WTC11 (cell line): ENCODE measurements around the gene RTN3. TPM values are rescaled to one million over a fixed set of nuclear protein-coding genes. Genes with fewer than 3 reads are reported as not detected.

Source experiments
- ATAC-seq: fragments of 200-7000 bp; cut with Tn5 transposase; 2 replicates; pipeline ENCODE4 v1.10.0; 2021; ENCODE audit warnings: mild to moderate bottlenecking, moderate library complexity
- CTCF ChIA-PET: fragments of 300-600 bp; sonication (Branson Sonifier 250); formaldehyde crosslinking; loops from one replicate; lab custom pipeline; 2021; ENCODE audit warnings: antibody characterized with exemption; lab: Charles Lee
- POLR2A ChIA-PET: fragments of 350-600 bp; sonication (Branson Sonifier 250); formaldehyde crosslinking; loops from one replicate; lab custom pipeline; 2021; ENCODE audit warnings: antibody characterized with exemption; lab: Charles Lee
- DNase-seq: peaks from one replicate; pipeline ENCODE4 v3.0.0; 2021; ENCODE audit warnings: low spot score
- H3K27ac Mint-ChIP-seq: 2 replicates; pipeline ENCODE4 v1.8.0; 2021; ENCODE audit warnings: mixed read lengths
- H3K27me3 Mint-ChIP-seq: 2 replicates; pipeline ENCODE4 v1.8.0; 2021; ENCODE audit warnings: low read depth, mild to moderate bottlenecking, moderate library complexity, mixed read lengths
- H3K36me3 Mint-ChIP-seq: 2 replicates; pipeline ENCODE4 v1.8.0; 2021; ENCODE audit warnings: mixed read lengths
- H3K4me1 Mint-ChIP-seq: 2 replicates; pipeline ENCODE4 v1.8.0; 2022; ENCODE audit warnings: mixed read lengths
- H3K4me3 Mint-ChIP-seq: 2 replicates; pipeline ENCODE4 v1.8.0; 2021; ENCODE audit warnings: mild to moderate bottlenecking, moderate library complexity, mixed read lengths
- H3K9me3 Mint-ChIP-seq: 2 replicates; pipeline ENCODE4 v1.8.0; 2021; ENCODE audit warnings: mixed read lengths
- ATF1 ChIP-seq: sonication (generic); formaldehyde crosslinking; IDR thresholded peaks from 2 replicates; pipeline ENCODE4 v1.8.1; 2023; ENCODE audit warnings: mild to moderate bottlenecking, moderate library complexity, missing genetic modification reagents
- EMX1 ChIP-seq: fragments of 250-450 bp; sonication (Bioruptor Pico); IDR thresholded peaks from 2 replicates; pipeline ENCODE4 v1.8.0; 2021; ENCODE audit warnings: mild to moderate bottlenecking
- ETV6 ChIP-seq: sonication (generic); formaldehyde crosslinking; IDR thresholded peaks from 2 replicates; pipeline ENCODE4 v1.8.1; 2022; ENCODE audit warnings: mild to moderate bottlenecking, missing genetic modification reagents
- FOXK1 ChIP-seq: sonication (generic); formaldehyde crosslinking; IDR thresholded peaks from 2 replicates; pipeline ENCODE4 v1.8.0; 2022; ENCODE audit warnings: mild to moderate bottlenecking, moderate library complexity, missing genetic modification reagents
- GTF2I ChIP-seq: fragments of 250-450 bp; sonication (Bioruptor Pico); conservative IDR thresholded peaks from 2 replicates; pipeline ENCODE4 v1.4.0; 2021; ENCODE audit warnings: mild to moderate bottlenecking
- HMGA2 ChIP-seq: fragments of 250-450 bp; sonication (Bioruptor Pico); IDR thresholded peaks from 2 replicates; pipeline ENCODE4 v1.4.0; 2021; ENCODE audit warnings: mild to moderate bottlenecking, moderate library complexity
- JAZF1 ChIP-seq: fragments of 250-450 bp; sonication (Bioruptor Pico); IDR thresholded peaks from 2 replicates; pipeline ENCODE4 v1.9.0; 2021; ENCODE audit warnings: moderate library complexity, mild to moderate bottlenecking, inconsistent platforms
- MXD4 ChIP-seq: fragments of 250-450 bp; sonication (Bioruptor Pico); IDR thresholded peaks from 2 replicates; pipeline ENCODE4 v1.8.0; 2021; ENCODE audit warnings: mild to moderate bottlenecking, moderate library complexity, borderline replicate concordance
- MYBL2 ChIP-seq: sonication (generic); formaldehyde crosslinking; IDR thresholded peaks from 2 replicates; pipeline ENCODE4 v1.8.1; 2023; ENCODE audit warnings: mild to moderate bottlenecking, moderate library complexity, missing genetic modification reagents
- NFE2L1 ChIP-seq: sonication (generic); formaldehyde crosslinking; IDR thresholded peaks from 2 replicates; pipeline ENCODE4 v1.8.1; 2023; ENCODE audit warnings: missing genetic modification reagents
- NR2C2 ChIP-seq: sonication (generic); formaldehyde crosslinking; IDR thresholded peaks from 2 replicates; pipeline ENCODE4 v1.8.0; 2022; ENCODE audit warnings: mild to moderate bottlenecking, missing genetic modification reagents
- RORB ChIP-seq: fragments of 250-450 bp; sonication (Bioruptor Pico); IDR thresholded peaks from 2 replicates; pipeline ENCODE4 v1.9.0; 2021; ENCODE audit warnings: mild to moderate bottlenecking
- SMAD4 ChIP-seq: sonication (generic); formaldehyde crosslinking; IDR thresholded peaks from 2 replicates; pipeline ENCODE4 v1.8.0; 2022; ENCODE audit warnings: mild to moderate bottlenecking, missing genetic modification reagents
- SP1 ChIP-seq: sonication (generic); formaldehyde crosslinking; conservative IDR thresholded peaks from 2 replicates; pipeline ENCODE4 v1.8.1; 2022; ENCODE audit warnings: missing genetic modification reagents
- ZBTB21 ChIP-seq: sonication (generic); formaldehyde crosslinking; IDR thresholded peaks from 2 replicates; pipeline ENCODE4 v1.8.1; 2023; ENCODE audit warnings: mild to moderate bottlenecking, missing genetic modification reagents, borderline replicate concordance
- ZNF121 ChIP-seq: sonication (generic); formaldehyde crosslinking; IDR thresholded peaks from 2 replicates; pipeline ENCODE4 v1.8.0; 2023; ENCODE audit warnings: missing genetic modification reagents
- ZNF396 ChIP-seq: fragments of 250-450 bp; sonication (Bioruptor Pico); IDR thresholded peaks from 2 replicates; pipeline ENCODE4 v1.8.0; 2021; ENCODE audit warnings: mild to moderate bottlenecking, moderate library complexity, borderline replicate concordance
- total RNA-seq: library from RNA; stranded (reverse); gene quantifications from 3 replicates; pipeline ENCODE4 v1.2.3, GENCODE V29; 2021
- TF ChIP-seq, protein P1 (sequence below): sonication (generic); formaldehyde crosslinking; IDR thresholded peaks from 2 replicates; pipeline ENCODE4 v1.8.1; 2022; ENCODE audit warnings: mild to moderate bottlenecking, moderate library complexity, missing genetic modification reagents
- TF ChIP-seq, protein P2 (sequence below): sonication (generic); formaldehyde crosslinking; IDR thresholded peaks from 2 replicates; pipeline ENCODE4 v1.8.0; 2022; ENCODE audit warnings: mild to moderate bottlenecking, missing genetic modification reagents
- TF ChIP-seq, protein P3 (sequence below): sonication (generic); formaldehyde crosslinking; IDR thresholded peaks from 2 replicates; pipeline ENCODE4 v1.8.0; 2023; ENCODE audit warnings: missing genetic modification reagents, mild to moderate bottlenecking, borderline replicate concordance
- TF ChIP-seq, protein P4 (sequence below): fragments of 250-450 bp; sonication (Bioruptor Pico); IDR thresholded peaks from 2 replicates; pipeline ENCODE4 v1.9.0; 2021; ENCODE audit warnings: mild to moderate bottlenecking, borderline replicate concordance

The RTN3 gene
- total RNA-seq, 1 experiment from 2014 or later = 159 TPM

DNA sequence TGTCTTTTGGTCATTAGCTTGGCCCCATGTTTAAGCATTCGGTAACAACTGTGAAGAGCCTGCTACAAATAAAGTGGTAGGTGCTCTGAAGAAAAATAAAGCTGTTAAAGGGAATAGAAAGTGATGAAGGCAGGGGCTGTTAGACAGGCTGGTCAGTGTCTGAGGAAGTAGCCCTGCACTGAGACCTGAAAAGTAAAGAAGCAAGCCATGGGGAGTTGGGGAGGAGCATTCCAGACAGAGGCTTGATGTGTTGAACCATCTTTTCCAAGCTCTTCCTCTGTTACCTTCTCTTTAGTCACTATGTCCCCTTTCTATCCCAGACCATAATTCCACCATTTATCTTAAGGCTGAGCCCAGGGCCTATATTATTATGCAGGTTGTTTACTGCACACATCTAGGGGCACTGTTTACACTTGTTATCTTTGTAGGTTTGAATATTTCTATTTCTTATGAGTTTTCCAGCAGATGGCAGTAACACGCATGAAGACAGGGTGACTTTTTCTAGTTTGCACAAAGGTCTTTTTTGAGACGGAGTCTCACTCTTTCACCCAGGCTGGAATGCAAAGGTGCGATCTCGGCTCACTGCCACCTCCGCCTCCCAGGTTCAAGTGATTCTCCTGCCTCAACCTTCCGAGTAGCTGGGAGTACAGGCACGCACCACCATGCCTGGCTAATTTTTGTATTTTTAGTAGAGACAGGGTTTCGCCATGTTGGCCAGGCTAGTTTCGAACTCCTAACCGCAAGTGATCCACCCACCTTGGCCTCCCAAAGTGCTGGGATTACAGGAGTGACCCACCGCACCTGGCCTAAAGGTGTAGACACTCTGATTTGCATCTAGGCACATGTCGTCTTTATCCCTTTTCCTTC lies 64.2 kb downstream of the RTN3 start:
- Mint-ChIP-seq H3K27ac (peak overlapping the region; percentile 79), H3K4me3 (no peak overlapping the region), H3K27me3 (no peaks in the 10 kb centered on the region), H3K4me1 (peaks cover 19% of the 10 kb centered on the region), H3K9me3 (no peaks in the 10 kb centered on the region), H3K36me3 (peaks cover 9% of the 10 kb centered on the region; the same call in 1 of the 2 replicates)
- ChIA-PET CTCF (interaction anchor here (0.5 to 1.7 kb wide), 5 partner anchors 10 to 189 kb away, joined by 3 to 7 read pairs (median 3); no protein-coding TSS in a partner anchor), POLR2A (no interaction called here)
- ATAC-seq (no peak), DNase-seq (no peak)
- no peak for TF ChIP-seq RORB
- no peak for TF ChIP-seq ZBTB21 (CRISPR knock-in tag)
- TF ChIP-seq, protein P1, sequence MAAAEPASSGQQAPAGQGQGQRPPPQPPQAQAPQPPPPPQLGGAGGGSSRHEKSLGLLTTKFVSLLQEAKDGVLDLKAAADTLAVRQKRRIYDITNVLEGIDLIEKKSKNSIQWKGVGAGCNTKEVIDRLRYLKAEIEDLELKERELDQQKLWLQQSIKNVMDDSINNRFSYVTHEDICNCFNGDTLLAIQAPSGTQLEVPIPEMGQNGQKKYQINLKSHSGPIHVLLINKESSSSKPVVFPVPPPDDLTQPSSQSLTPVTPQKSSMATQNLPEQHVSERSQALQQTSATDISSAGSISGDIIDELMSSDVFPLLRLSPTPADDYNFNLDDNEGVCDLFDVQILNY (CRISPR knock-in tag) = no peak
- TF ChIP-seq GTF2I (CRISPR knock-in tag) = no peak
- TF ChIP-seq SMAD4 = no peak
- no peak for TF ChIP-seq ETV6 (CRISPR knock-in tag)
- TF ChIP-seq EMX1 (CRISPR knock-in tag) = no peak
- no peak for TF ChIP-seq FOXK1 (CRISPR knock-in tag)
- TF ChIP-seq MYBL2 (CRISPR knock-in tag) = no peak
- TF ChIP-seq JAZF1 (CRISPR knock-in tag) = no peak
- TF ChIP-seq ZNF121 (CRISPR knock-in tag) = no peak
- TF ChIP-seq ATF1 = no peak
- TF ChIP-seq, protein P2, sequence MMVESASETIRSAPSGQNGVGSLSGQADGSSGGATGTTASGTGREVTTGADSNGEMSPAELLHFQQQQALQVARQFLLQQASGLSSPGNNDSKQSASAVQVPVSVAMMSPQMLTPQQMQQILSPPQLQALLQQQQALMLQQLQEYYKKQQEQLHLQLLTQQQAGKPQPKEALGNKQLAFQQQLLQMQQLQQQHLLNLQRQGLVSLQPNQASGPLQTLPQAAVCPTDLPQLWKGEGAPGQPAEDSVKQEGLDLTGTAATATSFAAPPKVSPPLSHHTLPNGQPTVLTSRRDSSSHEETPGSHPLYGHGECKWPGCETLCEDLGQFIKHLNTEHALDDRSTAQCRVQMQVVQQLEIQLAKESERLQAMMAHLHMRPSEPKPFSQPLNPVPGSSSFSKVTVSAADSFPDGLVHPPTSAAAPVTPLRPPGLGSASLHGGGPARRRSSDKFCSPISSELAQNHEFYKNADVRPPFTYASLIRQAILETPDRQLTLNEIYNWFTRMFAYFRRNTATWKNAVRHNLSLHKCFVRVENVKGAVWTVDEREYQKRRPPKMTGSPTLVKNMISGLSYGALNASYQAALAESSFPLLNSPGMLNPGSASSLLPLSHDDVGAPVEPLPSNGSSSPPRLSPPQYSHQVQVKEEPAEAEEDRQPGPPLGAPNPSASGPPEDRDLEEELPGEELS (CRISPR knock-in tag) = no peak
- no peak for TF ChIP-seq SP1 (CRISPR knock-in tag)

DNA sequence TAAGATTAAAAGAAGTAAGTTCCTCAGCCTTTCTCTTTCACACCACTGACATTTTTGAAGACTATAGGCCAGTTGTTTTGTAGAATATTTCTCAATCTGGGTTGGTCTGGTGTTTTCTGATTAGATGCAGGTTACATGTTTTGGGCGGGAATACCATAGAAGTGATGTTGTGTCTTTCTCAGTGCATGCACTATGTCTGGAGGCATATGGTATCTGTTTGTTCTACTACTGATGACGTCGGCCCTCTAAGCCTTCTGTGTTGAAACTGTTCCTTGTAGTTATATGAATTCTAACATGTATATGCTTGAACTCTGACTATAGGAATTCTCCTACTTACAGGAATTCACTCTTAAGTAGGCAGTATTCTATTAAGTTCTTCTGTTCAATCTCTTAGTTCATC lies 65.7 kb downstream of the RTN3 start:
- CTCF ChIA-PET = no interaction called here

More for the DNA sequence above, 65.7 kb downstream of the RTN3 start:
- Mint-ChIP-seq H3K4me3 (no peak overlapping the region), H3K9me3 (no peaks in the 10 kb centered on the region), H3K4me1 (peaks cover 19% of the 10 kb centered on the region), H3K36me3 (peaks cover 18% of the 10 kb centered on the region), H3K27ac (peak overlapping the region; percentile 15; the same call in 1 of the 2 replicates), H3K27me3 (no peaks in the 10 kb centered on the region)
- DNase-seq (no peak), ATAC-seq (no peak)
- POLR2A ChIA-PET = no interaction called here
- TF ChIP-seq ZBTB21 (CRISPR knock-in tag) = no peak
- TF ChIP-seq ZNF121 (CRISPR knock-in tag) = no peak
- no peak for TF ChIP-seq HMGA2 (CRISPR knock-in tag)
- TF ChIP-seq, protein P3, sequence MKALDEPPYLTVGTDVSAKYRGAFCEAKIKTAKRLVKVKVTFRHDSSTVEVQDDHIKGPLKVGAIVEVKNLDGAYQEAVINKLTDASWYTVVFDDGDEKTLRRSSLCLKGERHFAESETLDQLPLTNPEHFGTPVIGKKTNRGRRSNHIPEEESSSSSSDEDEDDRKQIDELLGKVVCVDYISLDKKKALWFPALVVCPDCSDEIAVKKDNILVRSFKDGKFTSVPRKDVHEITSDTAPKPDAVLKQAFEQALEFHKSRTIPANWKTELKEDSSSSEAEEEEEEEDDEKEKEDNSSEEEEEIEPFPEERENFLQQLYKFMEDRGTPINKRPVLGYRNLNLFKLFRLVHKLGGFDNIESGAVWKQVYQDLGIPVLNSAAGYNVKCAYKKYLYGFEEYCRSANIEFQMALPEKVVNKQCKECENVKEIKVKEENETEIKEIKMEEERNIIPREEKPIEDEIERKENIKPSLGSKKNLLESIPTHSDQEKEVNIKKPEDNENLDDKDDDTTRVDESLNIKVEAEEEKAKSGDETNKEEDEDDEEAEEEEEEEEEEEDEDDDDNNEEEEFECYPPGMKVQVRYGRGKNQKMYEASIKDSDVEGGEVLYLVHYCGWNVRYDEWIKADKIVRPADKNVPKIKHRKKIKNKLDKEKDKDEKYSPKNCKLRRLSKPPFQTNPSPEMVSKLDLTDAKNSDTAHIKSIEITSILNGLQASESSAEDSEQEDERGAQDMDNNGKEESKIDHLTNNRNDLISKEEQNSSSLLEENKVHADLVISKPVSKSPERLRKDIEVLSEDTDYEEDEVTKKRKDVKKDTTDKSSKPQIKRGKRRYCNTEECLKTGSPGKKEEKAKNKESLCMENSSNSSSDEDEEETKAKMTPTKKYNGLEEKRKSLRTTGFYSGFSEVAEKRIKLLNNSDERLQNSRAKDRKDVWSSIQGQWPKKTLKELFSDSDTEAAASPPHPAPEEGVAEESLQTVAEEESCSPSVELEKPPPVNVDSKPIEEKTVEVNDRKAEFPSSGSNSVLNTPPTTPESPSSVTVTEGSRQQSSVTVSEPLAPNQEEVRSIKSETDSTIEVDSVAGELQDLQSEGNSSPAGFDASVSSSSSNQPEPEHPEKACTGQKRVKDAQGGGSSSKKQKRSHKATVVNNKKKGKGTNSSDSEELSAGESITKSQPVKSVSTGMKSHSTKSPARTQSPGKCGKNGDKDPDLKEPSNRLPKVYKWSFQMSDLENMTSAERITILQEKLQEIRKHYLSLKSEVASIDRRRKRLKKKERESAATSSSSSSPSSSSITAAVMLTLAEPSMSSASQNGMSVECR (CRISPR knock-in tag) = no peak
- no peak for TF ChIP-seq NFE2L1 (CRISPR knock-in tag)
- TF ChIP-seq ZNF396 (CRISPR knock-in tag) = no peak
- TF ChIP-seq NR2C2 = no peak
- no peak for TF ChIP-seq MXD4 (CRISPR knock-in tag)
- TF ChIP-seq, protein P4, sequence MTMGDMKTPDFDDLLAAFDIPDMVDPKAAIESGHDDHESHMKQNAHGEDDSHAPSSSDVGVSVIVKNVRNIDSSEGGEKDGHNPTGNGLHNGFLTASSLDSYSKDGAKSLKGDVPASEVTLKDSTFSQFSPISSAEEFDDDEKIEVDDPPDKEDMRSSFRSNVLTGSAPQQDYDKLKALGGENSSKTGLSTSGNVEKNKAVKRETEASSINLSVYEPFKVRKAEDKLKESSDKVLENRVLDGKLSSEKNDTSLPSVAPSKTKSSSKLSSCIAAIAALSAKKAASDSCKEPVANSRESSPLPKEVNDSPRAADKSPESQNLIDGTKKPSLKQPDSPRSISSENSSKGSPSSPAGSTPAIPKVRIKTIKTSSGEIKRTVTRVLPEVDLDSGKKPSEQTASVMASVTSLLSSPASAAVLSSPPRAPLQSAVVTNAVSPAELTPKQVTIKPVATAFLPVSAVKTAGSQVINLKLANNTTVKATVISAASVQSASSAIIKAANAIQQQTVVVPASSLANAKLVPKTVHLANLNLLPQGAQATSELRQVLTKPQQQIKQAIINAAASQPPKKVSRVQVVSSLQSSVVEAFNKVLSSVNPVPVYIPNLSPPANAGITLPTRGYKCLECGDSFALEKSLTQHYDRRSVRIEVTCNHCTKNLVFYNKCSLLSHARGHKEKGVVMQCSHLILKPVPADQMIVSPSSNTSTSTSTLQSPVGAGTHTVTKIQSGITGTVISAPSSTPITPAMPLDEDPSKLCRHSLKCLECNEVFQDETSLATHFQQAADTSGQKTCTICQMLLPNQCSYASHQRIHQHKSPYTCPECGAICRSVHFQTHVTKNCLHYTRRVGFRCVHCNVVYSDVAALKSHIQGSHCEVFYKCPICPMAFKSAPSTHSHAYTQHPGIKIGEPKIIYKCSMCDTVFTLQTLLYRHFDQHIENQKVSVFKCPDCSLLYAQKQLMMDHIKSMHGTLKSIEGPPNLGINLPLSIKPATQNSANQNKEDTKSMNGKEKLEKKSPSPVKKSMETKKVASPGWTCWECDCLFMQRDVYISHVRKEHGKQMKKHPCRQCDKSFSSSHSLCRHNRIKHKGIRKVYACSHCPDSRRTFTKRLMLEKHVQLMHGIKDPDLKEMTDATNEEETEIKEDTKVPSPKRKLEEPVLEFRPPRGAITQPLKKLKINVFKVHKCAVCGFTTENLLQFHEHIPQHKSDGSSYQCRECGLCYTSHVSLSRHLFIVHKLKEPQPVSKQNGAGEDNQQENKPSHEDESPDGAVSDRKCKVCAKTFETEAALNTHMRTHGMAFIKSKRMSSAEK (CRISPR knock-in tag) = no peak
